NCI-H460 (cell line): ENCODE measurements around the gene HBG2. TPM values are rescaled to one million over a fixed set of nuclear protein-coding genes. Genes with fewer than 3 reads are reported as not detected.
"Not testable (repeated sequence)": the region's sequence is repeated elsewhere in the genome, so short reads cannot be mapped to it uniquely, and the experiment has no call there.

ENCODE experiments used
- DNase-seq: peaks from one replicate; pipeline ENCODE4 v3.0.0-alpha.2; 2016; ENCODE audit warnings: low read depth; ENCODE audit errors: extremely low read depth
- total RNA-seq: library from RNA; depleted of rRNA; stranded (reverse); fragments of >200 nt; shearing (Covaris generic); gene quantifications from 2 replicates; pipeline ENCODE4 v1.2.3, GENCODE V29; 2014

The HBG2 gene
- total RNA-seq, 1 experiment from 2014 or later: not detected

DNA sequence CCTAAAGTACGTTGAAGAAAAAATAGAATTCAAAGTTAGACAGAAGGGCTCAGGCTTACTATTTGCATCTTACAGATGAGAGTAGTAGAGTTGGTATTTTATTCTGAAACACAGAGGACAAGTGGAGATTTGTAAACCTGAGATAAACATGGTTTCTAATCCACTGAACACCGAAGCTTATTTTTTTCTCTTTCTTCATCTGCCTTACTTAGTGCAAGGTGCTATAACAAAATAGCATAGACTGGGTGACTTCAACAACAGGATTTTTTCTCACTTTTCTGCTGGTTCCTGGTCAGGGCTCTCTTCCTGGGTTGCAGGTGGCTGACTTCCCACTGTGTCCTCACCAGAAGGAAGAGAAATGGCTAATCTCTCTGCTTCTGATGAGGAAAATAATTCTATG is 2.8 kb downstream of the HBG2 start:
- no peak for DNase-seq

DNA sequence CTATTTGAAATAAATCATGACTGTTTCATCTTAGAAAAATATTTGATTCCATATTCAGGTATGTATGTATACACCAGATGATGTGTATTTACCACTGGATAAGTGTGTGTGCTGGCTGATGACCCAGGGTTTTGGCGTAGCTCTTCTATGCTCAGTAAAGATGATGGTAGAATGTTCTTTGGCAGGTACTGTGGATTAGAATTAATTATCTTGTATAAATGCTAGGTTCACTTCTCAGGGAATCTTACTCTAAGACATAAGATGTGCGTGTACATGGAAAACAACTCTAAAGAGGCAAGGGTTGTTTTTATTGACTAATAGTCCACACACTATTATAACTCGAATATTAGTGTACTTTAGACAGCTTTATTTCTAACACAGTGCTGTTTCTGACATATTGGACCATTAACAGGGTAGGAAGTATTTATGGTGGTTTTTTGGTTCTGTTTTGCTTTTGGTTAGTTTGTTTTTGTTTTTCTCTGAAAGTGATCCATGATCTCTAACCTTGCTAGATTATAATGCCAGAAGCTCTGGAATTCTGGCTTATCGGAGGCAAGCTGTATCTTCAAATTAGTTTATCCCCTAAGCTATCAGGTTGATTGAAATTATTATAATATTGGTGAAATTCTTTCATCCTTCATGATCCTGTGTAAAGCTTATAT is 3.9 kb downstream of the HBG2 start:
- no peak for DNase-seq

DNA sequence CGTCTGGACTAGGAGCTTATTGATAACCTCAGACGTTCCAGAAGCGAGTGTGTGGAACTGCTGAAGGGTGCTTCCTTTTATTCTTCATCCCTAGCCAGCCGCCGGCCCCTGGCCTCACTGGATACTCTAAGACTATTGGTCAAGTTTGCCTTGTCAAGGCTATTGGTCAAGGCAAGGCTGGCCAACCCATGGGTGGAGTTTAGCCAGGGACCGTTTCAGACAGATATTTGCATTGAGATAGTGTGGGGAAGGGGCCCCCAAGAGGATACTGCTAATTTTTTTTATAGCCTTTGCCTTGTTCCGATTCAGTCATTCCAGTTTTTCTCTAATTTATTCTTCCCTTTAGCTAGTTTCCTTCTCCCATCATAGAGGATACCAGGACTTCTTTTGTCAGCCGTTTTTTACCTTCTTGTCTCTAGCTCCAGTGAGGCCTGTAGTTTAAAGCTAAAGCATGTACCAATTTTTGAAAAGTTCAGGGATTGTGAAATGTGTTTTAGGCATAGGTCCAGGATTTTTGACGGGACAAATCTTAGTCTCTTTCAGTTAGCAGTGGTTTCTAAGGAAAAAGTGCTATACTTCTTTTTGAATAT is 4.7 kb downstream of the HBG2 start, which contains the start of gene HBG1:
HBG1 (minus strand) TSS at position 51 of the 590 bp plus-strand sequence. CDS start 53 bp downstream, outside the sequence.
- not testable (repeated sequence) for DNase-seq

DNA sequence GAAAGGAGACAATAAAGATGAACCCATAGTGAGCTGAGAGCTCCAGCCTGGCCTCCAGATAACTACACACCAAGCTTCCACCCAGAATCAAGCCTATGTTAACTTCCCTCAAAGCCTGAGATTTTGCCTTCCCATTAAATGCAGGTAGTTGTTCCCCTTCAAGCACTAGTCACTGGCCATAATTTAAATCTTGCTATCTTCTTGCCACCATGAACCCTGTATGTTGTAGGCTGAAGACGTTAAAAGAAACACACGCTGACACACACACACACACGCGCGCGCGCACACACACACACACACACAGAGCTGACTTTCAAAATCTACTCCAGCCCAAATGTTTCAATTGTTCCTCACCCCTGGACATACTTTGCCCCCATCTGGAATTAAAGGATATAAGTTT is 6.1 kb downstream of the HBG2 start:
- DNase-seq: not testable (repeated sequence)

DNA sequence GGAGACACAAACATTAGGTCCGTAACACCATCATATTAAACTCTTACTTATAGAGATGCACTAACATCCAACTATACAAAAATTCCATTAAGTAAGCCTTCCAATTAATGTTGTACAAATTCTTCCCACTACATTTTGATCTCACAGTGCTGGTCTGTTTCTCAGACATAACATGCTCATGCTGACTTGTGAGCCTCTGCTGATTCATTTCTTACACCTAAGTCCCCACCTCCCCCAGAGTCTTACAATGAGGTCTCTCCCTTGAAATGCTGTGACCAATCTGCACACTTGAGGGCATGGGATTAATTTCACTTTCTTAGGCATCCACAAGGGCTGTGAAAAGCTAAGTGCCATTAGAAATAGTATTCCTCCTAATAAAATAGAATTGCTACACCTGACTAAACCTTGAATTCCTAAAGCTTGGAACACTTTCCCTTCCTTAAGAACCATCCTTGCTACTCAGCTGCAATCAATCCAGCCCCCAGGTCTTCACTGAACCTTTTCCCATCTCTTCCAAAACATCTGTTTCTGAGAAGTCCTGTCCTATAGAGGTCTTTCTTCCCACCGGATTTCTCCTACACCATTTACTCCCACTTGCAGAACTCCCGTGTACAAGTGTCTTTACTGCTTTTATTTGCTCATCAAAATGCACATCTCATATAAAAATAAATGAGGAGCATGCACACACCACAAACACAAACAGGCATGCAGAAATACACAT is 6.9 kb downstream of the HBG2 start:
- no peak for DNase-seq

DNA sequence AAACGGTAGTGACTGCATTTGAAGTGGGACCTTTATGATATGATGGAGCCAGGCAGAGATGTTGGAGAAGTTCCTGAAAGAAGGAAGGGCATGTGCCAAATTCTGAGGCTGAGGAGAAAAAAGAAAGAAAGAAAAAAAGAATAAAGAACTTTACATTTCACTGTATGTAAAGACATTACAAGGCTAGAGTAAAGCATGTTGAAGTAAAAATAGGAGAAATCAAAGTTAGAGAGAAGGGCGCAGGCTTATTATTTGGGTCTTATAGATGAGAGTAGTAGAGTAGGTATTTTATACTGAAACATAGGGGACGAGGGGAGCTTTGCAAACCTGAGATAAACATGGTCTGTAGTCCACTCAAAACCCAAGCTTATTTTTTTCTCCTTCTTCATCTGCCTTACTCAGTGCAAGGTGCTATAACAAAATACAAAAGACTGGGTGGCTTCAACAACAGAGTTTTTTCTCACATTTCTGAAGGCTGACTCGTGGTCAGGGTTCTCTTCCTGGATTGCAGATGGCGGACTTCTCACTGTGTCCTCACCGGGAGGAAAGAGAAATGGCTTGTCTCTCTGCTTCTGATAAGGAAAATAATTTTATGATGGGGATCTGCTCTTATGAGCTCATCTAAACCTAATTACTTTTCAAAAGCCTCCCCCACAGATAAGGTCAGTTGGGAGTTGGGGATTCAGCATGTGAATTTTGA is 7.7 kb downstream of the HBG2 start:
- no peak for DNase-seq

DNA sequence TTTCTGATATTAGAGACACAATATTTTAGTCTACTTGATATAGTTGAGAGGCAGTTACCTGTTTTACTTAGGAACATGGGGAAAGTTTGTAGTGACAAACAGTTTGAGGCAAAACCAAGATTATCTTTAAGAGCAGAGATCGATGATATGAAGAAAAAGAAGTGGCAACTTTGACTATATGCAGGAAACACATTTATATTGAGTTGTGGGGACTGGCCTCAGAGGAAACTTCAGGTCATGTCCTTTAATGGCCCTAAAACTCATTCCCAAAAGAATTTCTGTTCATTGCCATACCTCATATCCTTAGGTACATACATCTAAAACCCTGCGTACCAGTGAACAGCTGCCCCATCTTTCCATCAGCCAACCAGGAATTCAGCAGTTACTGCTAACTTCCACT is 9.4 kb downstream of the HBG2 start:
- DNase-seq: no peak

DNA sequence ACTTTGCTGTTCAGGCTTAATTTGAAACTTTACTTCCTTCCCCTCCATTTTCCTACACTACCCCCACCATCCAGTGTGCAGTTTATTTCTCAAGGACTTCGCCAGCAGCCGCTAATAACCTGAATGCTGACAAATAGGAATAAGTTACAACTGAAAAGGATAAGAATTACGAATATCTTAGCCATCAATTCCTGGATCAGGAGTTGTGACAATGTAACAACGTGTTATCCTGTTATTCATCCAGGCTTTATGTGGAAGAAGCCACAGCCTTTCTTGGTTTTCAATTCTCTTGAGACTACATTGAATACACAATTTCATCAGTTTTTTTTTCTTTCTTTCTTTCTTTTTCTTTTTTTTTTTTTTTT is 10.8 kb downstream of the HBG2 start:
- no peak for DNase-seq

DNA sequence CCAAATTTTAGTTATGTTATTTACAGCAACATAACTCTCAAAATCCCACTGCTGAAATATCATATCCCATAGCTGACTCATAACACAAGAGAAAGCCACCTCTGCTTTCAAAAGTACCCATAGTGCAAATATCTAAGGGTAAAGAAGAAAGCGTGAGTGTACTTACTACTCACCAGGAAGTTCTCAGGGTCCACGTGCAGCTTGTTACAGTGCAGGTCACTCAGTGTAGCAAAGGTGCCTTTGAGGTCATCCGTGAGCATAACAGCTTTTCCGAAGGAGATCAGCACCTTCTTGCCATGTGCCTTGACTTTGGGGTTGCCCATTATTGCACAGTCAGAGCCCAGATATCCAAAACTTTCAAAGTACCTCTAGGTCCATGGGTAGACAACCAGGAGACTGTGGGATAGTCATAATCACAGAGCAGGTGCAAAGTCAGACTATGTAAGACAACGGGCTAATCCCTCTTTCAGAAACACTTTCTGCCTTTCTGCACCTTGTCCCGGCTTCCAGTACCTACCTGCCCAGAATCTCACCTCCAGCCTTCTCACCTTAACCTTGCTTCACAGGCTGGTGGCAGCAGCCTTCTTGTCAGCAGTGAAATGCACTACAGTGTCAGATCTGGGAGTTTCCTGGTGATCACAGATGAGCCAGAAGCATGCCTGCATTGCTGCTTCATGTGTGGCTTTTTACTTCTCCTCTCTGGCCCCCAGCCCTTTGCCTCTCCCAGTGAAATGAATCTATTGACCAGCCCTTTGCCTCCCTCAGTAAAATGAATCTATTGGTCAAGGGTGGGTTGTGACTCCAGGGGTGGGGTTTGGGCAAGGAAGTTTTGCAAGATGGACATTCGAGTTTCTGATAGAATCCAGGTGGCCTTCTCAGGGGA is 11.4 kb downstream of the HBG2 start:
- no peak for DNase-seq

DNA sequence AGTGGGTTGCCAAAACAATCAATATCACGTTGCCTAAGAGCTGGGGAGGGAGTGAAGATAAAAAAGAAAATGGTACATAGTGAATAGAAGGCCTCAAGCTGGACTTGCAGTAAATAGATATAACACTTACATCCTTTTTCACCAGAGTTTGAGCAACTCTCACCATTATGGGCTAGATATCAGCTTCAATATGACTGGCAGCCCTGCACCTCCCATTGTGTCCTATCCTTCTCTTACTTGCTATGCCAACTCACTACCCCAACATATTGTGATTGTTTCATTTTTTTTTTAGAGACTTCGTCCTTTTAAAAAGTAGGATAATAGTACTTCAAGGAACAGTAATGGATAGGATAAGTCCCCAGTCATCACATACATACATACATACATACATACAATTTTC is 12.4 kb downstream of the HBG2 start:
- no peak for DNase-seq

DNA sequence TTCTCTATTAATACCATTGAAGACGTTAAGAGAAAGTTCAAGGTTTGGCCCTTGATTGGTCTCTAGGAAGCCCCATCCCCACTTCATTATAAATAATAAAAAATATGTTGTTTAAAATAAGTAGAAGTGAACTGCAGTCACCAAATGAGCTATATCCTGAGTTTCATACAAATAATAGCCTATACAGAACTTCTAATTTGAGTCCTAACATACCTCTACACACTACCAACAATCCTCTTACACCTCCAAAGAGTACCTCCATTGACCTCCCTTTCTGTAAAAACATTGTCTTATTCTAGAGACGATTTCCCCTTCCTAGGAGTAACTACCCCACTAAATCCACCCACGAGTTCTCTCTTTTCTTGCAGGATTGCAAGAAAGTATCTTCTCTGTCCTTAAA is 13.1 kb downstream of the HBG2 start:
- no peak for DNase-seq

DNA sequence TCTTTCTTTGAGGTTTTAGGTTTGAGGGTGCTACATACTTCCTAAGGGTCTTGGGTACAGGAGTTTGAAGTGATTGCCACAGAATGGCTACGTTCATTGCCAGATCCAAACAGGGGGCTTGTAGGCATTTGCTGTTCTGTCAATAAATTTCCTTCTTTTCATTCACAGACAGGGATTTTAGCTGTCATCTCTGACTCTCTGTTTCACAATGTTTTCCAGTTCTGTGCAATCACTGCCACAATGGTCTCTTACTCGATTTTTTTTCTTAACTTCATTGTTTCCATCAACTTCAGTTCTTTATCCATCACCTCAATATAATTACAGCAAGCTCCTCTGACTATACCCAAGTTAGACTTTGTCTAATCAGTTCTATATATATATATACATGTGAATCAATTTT is 14.1 kb downstream of the HBG2 start:
- no peak for DNase-seq

DNA sequence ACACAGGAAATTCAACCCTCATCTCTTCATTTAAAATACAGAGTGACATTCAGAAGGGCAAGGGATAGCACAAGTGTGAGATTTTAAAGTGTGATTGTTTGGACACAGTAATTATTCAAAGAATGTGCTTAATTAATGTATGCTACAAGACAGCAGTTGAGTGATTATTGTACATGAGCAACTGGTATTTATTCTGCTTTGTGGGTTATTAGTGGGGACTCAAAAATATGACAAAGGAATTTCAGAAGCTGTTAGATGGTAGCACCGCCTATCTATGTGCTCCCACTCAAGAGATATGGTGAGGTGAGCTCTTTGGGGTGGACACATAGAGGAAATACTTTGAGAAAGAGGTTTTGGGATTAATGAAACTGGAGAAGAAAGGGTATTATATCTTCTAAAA is 14.5 kb downstream of the HBG2 start:
- no peak for DNase-seq

DNA sequence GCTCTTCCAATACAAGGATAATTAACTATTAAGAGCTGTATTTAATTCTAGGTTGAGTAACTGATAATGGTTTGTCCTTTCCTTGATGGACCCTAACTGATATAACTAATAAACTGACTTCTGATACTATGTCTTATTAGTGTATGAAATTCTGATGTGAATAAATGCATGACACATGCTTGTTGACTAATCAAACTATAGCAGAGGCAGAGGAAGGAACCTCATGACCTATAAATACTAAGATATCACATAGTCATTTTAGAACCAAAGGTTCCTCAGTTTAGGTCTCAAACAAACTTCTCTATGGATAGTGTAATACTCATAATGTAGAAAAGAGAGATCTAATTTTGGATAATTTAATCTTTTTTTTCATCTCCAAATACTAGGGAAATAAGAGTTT is 15.5 kb downstream of the HBG2 start:
- no peak for DNase-seq

DNA sequence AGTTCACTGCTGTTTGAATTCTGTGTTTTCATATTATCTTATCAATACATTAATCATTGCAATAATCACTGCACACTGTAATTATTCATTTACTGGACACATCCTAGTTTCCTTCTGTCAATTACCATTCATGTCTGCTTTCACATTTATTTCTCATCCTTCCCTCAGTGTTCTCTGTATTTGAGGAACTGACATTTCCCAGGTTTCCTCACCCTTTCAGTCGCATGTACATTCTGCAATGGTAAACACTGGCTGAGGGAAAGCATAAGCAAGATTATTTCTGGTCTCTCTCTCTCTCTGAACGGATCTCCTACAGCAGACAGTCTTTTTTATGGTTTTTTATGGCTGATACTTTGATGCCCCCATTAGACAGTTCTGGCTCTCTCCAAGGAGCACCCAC is 16.1 kb downstream of the HBG2 start:
- no peak for DNase-seq

DNA sequence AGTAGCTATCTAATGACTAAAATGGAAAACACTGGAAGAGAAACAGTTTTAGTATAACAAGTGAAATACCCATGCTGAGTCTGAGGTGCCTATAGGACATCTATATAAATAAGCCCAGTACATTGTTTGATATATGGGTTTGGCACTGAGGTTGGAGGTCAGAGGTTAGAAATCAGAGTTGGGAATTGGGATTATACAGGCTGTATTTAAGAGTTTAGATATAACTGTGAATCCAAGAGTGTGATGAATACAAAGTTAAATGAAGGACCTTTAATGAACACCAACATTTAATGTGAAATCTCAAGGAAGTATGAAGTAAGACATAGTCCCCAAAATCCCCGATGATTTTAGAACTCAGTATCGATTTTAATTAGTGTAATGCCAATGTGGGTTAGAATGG is 17.2 kb downstream of the HBG2 start:
- DNase-seq: no peak

DNA sequence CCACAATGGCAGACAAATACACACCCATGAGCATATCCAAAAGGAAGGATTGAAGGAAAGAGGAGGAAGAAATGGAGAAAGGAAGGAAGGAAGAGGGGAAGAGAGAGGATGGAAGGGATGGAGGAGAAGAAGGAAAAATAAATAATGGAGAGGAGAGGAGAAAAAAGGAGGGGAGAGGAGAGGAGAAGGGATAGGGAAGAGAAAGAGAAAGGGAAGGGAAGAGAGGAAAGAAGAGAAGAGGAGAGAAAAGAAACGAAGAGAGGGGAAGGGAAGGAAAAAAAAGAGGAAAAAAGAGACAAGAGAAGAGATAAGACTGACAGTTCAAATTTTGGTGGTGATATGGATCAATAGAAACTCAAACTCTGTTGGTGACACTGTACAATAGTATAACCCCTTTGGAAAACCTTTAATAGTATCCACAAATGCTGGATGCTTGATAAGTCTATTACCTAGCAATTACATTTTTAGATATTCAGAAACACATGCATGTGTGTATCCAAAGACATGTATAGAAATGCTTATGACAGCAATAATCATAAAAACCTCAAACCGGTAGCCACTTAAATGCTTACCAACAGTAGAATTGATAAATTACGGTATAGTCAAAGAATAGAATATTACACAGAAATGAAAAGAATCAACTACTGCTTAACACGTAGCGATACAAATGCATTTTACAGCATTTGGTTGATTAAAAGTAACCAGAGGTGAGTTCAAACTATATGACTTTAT is 19.1 kb downstream of the HBG2 start:
- DNase-seq: no peak

DNA sequence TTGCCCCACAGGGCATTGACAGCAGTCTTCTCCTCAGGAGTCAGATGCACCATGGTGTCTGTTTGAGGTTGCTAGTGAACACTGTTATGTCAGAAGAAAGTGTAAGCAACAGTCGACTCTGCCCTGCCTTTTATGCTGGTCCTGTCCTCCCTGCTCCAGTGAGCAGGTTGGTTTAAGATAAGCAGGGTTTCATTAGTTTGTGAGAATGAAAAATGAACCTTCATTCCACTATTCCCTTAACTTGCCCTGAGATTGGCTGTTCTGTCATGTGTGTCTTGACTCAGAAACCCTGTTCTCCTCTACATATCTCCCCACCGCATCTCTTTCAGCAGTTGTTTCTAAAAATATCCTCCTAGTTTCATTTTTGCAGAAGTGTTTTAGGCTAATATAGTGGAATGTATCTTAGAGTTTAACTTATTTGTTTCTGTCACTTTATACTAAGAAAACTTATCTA is 20.2 kb downstream of the HBG2 start, which contains the start of gene HBD:
HBD (minus strand) TSS at position 103 of the 454 bp plus-strand sequence; CDS start at position 53, 50 bp downstream.
- DNase-seq: no peak

DNA sequence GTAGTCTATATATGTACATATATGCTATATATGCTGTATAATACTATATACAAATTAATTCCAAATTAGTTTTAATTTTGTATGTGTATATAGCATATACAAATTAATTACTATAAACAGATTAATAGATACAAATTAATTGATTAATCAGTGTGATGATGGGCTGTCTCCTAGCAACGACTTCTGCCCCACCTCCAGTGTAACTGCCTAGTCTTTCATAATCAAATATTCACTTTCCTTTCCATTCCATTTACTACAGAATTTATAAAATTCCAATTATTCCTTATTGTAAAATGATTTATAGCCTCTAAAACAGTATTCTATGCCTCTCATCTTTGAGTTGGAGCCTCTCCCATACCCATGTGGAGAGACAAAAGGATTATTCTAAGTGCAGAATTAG is 21.3 kb downstream of the HBG2 start:
- no peak for DNase-seq

DNA sequence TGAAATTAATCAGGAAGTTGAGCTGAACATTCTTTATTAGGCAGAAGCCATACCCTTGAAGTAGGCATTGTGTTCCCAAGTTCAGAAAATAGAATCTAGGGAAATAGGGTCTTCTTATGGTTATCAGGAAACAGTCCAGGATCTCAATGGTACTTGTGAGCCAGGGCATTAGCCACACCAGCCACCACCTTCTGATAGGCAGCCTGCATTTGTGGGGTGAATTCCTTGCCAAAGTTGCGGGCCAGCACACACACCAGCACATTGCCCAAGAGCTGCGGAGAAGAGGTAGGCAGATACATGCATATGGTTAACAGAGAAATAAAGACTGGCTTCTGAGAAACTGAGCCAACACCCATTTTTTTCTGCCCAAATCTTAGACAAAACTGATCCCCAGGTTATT is 21.8 kb downstream of the HBG2 start:
- DNase-seq: no peak
